ENCODE measurements around the gene PROM1. TPM values are rescaled to one million over a fixed set of nuclear protein-coding genes. Genes with fewer than 3 reads are reported as not detected.

The PROM1 gene
- total and polyA plus RNA-seq, 2 of the 8 experiments (the other 6 are each of a cell fraction or from before 2014, with no cell fraction given): 36.0 to 59.7 TPM

- no peak overlapping the region for H3K4ac ChIP-seq (replicated peaks; ENCODE audit: insufficient read length, low read depth, low read length)
- no peak overlapping the region for H3K14ac ChIP-seq (ENCODE audit: insufficient read length)
- H3K23ac ChIP-seq (ENCODE audit: insufficient read length): no peak overlapping the region
- ChIA-PET POLR2A (ENCODE audit: partially characterized antibody) (interaction anchor here (0.8 kb wide), 1 partner anchor 10 kb away, joined by 3 read pairs; no protein-coding TSS in a partner anchor), CTCF (ENCODE audit: partially characterized antibody) (interaction anchor here (1.3 kb wide), 1 partner anchor 15 kb away, joined by 3 read pairs; no protein-coding TSS in a partner anchor)
- H3K18ac ChIP-seq (ENCODE audit: extremely low read depth, low read length): no peak overlapping the region
- H2BK120ac ChIP-seq (replicated peaks; ENCODE audit: low read depth, low read length): no peak overlapping the region
- no peak for DNase-seq (ENCODE audit: low read depth in 1 of 2, low spot score in 2 of 2)
- no peak overlapping the region for H3K56ac ChIP-seq (replicated peaks; ENCODE audit: insufficient read length, low read depth, low read length)
- H4K20me1 ChIP-seq (replicated peaks in 1 of 2; ENCODE audit: control insufficient read depth in 1 of 2, insufficient read depth in 2 of 2, low read length in 2 of 2): no peaks in the 10 kb centered on the region
- H4K8ac ChIP-seq (ENCODE audit: extremely low read depth, insufficient read depth, low read length): no peak overlapping the region; the same call in 1 of the 2 replicates
- no peak overlapping the region for H3K4me2 ChIP-seq (ENCODE audit: insufficient read depth in 1 of 2, low read depth in 2 of 2, low read length in 2 of 2)
- no peaks in the 10 kb centered on the region for H3K23me2 ChIP-seq (ENCODE audit: low read depth, low read length)
- H3K36me3 ChIP-seq (ENCODE audit: control insufficient read depth in 2 of 4, insufficient read depth in 4 of 4, low read length in 3 of 4): no peaks in the 10 kb centered on the region
- 92% methylated on average over 3 of the region's 3 CpGs; no CpG with 5 or more reads in 1 of the 2 experiments for WGBS, 2 experiments (ENCODE audit: extremely low coverage in 1 of 2, insufficient coverage in 1 of 2, insufficient read length in 1 of 2, insufficient replicate concordance in 2 of 2, low coverage in 1 of 2, low lambda C conversion rate in 2 of 2, missing lambda C conversion rate in 1 of 2)
- no peak overlapping the region for H2BK15ac ChIP-seq (ENCODE audit: low read length)
- H3K79me2 ChIP-seq (ENCODE audit: control insufficient read depth in 1 of 2, insufficient read depth in 2 of 2, low read length in 2 of 2): no peaks in the 10 kb centered on the region
- H4K5ac ChIP-seq (ENCODE audit: insufficient read length, low read depth, low read length): no peak overlapping the region
- H2AFZ ChIP-seq (ENCODE audit: low read length): no peak overlapping the region
- H3K27ac ChIP-seq (ENCODE audit: low read depth, low read length): no peak overlapping the region
- H2BK5ac ChIP-seq (ENCODE audit: low read depth, low read length): no peak overlapping the region
- FAIRE-seq: no peak
- H3K9me3 ChIP-seq (ENCODE audit: insufficient read depth in 2 of 2, low read depth in 1 of 2, low read length in 1 of 2): no peaks in the 10 kb centered on the region
- H2BK12ac ChIP-seq (ENCODE audit: low read depth, low read length): no peak overlapping the region
- no peak overlapping the region for H2AK5ac ChIP-seq (ENCODE audit: low read depth, low read length)
- H3K4me1 ChIP-seq (replicated peaks in 1 of 4; ENCODE audit: control insufficient read depth in 3 of 4, insufficient read depth in 4 of 4, low read length in 3 of 4): no peaks in the 10 kb centered on the region
- no peaks in the 10 kb centered on the region for H3K79me1 ChIP-seq (ENCODE audit: low read depth, low read length)
- no peak overlapping the region for H3K9ac ChIP-seq (replicated peaks in 1 of 4; ENCODE audit: extremely low read depth in 1 of 4, low read depth in 3 of 4, low read length in 3 of 4)
- no peak overlapping the region for H2BK20ac ChIP-seq (ENCODE audit: low read length)
- H3K27me3 ChIP-seq (replicated peaks in 1 of 4; ENCODE audit: control insufficient read depth in 3 of 4, extremely low read depth in 1 of 4, insufficient read depth in 3 of 4, low read length in 3 of 4): no peaks in the 10 kb centered on the region
- H3K4me3 ChIP-seq (ENCODE audit: extremely low read depth in 1 of 4, insufficient read depth in 2 of 4, low read depth in 3 of 4, low read length in 4 of 4): no peak overlapping the region
- no peak overlapping the region for H4K91ac ChIP-seq (replicated peaks; ENCODE audit: insufficient read length, low read length)
- TF ChIP-seq, protein P1, sequence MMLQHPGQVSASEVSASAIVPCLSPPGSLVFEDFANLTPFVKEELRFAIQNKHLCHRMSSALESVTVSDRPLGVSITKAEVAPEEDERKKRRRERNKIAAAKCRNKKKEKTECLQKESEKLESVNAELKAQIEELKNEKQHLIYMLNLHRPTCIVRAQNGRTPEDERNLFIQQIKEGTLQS (IDR thresholded peaks at IDR 0.05; ENCODE audit: insufficient read depth, low read depth, low read length): no peak
- no peak for TF ChIP-seq YY1 (IDR thresholded peaks at IDR 0.05; ENCODE audit: low read depth, low read length)
- TF ChIP-seq TAF1 (IDR thresholded peaks at IDR 0.05; ENCODE audit: low read depth, low read length): no peak
- TF ChIP-seq, protein P2, sequence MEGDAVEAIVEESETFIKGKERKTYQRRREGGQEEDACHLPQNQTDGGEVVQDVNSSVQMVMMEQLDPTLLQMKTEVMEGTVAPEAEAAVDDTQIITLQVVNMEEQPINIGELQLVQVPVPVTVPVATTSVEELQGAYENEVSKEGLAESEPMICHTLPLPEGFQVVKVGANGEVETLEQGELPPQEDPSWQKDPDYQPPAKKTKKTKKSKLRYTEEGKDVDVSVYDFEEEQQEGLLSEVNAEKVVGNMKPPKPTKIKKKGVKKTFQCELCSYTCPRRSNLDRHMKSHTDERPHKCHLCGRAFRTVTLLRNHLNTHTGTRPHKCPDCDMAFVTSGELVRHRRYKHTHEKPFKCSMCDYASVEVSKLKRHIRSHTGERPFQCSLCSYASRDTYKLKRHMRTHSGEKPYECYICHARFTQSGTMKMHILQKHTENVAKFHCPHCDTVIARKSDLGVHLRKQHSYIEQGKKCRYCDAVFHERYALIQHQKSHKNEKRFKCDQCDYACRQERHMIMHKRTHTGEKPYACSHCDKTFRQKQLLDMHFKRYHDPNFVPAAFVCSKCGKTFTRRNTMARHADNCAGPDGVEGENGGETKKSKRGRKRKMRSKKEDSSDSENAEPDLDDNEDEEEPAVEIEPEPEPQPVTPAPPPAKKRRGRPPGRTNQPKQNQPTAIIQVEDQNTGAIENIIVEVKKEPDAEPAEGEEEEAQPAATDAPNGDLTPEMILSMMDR (IDR thresholded peaks at IDR 0.05; ENCODE audit: control extremely low read depth in 1 of 3, insufficient read depth in 1 of 3, low read depth in 1 of 3, low read length in 3 of 3): no peak
- TF ChIP-seq SIRT6 (IDR thresholded peaks at IDR 0.05; ENCODE audit: low read length): no peak
- no peak for TF ChIP-seq RXRA (IDR thresholded peaks at IDR 0.05; ENCODE audit: insufficient read depth, low read depth, low read length)
- no peak for TF ChIP-seq POLR2AphosphoS5 (IDR thresholded peaks at IDR 0.05; ENCODE audit: low read depth, low read length)
- TF ChIP-seq NRF1 (IDR thresholded peaks at IDR 0.05; ENCODE audit: low read depth, low read length): no peak
- TF ChIP-seq EGR1 (IDR thresholded peaks at IDR 0.05; ENCODE audit: borderline replicate concordance, low read depth, low read length): no peak
- no peak for TF ChIP-seq E2F6 (IDR thresholded peaks at IDR 0.05)
- no peak for TF ChIP-seq POLR2A (IDR thresholded peaks at IDR 0.05; ENCODE audit: control extremely low read depth in 1 of 2, low read depth in 2 of 2, low read length in 2 of 2)
- TF ChIP-seq BACH1 (IDR thresholded peaks at IDR 0.05; ENCODE audit: low read length): no peak
Observed at GRCh38 chr4:16113741-16114140, 29.9 kb upstream of the PROM1 start.

Measured in H1 (cell line).